ENCODE results near the gene APEH. TPM values are rescaled to one million over a fixed set of nuclear protein-coding genes. Genes with fewer than 3 reads are reported as not detected.

The APEH gene
- total RNA-seq, 1 donor from 2014 or later: 141 TPM

GRCh38 chr3:49699281-49699979, 25.3 kb downstream of the APEH start:
- TF ChIP-seq, protein P1, sequence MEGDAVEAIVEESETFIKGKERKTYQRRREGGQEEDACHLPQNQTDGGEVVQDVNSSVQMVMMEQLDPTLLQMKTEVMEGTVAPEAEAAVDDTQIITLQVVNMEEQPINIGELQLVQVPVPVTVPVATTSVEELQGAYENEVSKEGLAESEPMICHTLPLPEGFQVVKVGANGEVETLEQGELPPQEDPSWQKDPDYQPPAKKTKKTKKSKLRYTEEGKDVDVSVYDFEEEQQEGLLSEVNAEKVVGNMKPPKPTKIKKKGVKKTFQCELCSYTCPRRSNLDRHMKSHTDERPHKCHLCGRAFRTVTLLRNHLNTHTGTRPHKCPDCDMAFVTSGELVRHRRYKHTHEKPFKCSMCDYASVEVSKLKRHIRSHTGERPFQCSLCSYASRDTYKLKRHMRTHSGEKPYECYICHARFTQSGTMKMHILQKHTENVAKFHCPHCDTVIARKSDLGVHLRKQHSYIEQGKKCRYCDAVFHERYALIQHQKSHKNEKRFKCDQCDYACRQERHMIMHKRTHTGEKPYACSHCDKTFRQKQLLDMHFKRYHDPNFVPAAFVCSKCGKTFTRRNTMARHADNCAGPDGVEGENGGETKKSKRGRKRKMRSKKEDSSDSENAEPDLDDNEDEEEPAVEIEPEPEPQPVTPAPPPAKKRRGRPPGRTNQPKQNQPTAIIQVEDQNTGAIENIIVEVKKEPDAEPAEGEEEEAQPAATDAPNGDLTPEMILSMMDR (IDR thresholded peaks at IDR 0.05; ENCODE audit: insufficient read depth, low read length, poor library complexity, severe bottlenecking): no peak
- DNase-seq (ENCODE audit: low read depth): no peak
- peaks cover 3% of the 10 kb centered on the region for H3K36me3 ChIP-seq (ENCODE audit: control insufficient read depth, insufficient read depth, low read length)
- no peaks in the 10 kb centered on the region for H3K27me3 ChIP-seq (ENCODE audit: control insufficient read depth, insufficient read depth, low read length)
- H3K4me3 ChIP-seq (ENCODE audit: low read depth, low read length): no peak overlapping the region

DNA sequence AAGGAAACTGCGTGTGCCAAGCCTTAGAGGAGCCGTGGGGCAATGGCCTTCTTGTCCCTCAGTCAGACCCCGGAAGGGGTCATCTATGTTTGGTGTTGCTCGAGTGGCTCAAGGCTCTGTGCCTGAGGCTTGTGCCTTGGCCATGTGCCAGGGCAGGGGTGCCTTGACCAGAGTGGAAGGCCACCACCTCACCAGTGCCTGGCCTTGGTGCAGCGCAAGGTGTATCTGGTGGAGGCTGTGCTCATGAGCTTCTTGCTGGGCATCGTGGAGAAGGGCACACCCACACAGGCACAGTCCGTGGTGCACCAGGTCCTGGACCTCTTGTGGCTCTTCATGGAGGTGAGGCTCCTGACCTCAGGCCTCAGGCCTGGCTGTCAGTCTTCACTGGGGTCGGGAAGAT, 25.9 kb downstream of the APEH start:
- no peak overlapping the region for H3K4me3 ChIP-seq (ENCODE audit: low read depth, low read length)
- DNase-seq (ENCODE audit: low read depth): no peak
- H3K27me3 ChIP-seq (ENCODE audit: control insufficient read depth, insufficient read depth, low read length): no peaks in the 10 kb centered on the region
- H3K36me3 ChIP-seq (ENCODE audit: control insufficient read depth, insufficient read depth, low read length): peaks cover 3% of the 10 kb centered on the region
- TF ChIP-seq, protein P1 (IDR thresholded peaks at IDR 0.05; ENCODE audit: insufficient read depth, low read length, poor library complexity, severe bottlenecking): no peak

GRCh38 chr3:49700453-49701128, 26.4 kb downstream of the APEH start:
- peaks cover 3% of the 10 kb centered on the region for H3K36me3 ChIP-seq (ENCODE audit: control insufficient read depth, insufficient read depth, low read length)
- H3K4me3 ChIP-seq (ENCODE audit: low read depth, low read length): no peak overlapping the region
- DNase-seq (ENCODE audit: low read depth): no peak
- H3K27me3 ChIP-seq (ENCODE audit: control insufficient read depth, insufficient read depth, low read length): no peaks in the 10 kb centered on the region
- TF ChIP-seq, protein P1 (IDR thresholded peaks at IDR 0.05; ENCODE audit: insufficient read depth, low read length, poor library complexity, severe bottlenecking): peak; percentile 18

DNA sequence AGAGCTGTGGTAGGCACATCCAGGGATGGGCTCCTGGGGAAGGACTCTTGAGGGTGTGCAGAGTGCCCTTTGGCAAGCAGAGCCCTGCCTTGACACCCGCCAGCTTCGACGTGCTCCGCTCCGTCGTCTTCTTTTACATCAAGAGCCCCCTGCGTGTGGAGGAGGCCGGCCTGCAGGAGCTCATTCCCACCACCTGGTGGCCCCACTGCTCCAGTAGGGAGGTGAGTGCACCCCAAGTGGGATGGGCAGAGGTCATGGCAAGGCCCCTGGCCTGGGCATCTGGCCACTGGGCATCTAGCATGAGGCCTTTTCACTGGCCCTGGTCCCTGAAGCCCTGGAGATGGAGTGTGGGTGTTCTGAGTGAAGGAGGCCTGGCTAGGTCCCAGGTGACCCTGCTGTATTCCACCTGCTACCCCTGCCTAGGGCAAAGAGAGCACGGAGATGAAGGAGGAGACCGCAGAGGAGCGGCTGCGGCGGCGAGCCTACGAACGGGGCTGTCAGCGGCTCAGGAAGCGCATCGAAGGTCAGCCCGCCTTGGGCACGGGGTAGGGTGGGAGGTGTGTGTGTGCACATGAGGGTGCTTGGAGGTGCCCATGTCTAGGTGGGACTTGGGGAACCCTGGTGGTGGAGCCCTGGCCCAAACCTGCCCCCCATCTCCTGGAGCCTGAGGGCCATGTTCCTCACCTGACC, 27.4 kb downstream of the APEH start:
- Histone ChIP-seq H3K36me3 (ENCODE audit: control insufficient read depth, insufficient read depth, low read length) (peaks cover 3% of the 10 kb centered on the region), H3K27me3 (ENCODE audit: control insufficient read depth, insufficient read depth, low read length) (no peaks in the 10 kb centered on the region), H3K4me3 (ENCODE audit: low read depth, low read length) (no peak overlapping the region)
- TF ChIP-seq, protein P1 (IDR thresholded peaks at IDR 0.05; ENCODE audit: insufficient read depth, low read length, poor library complexity, severe bottlenecking): peak; percentile 62
- no peak for DNase-seq (ENCODE audit: low read depth)

DNA sequence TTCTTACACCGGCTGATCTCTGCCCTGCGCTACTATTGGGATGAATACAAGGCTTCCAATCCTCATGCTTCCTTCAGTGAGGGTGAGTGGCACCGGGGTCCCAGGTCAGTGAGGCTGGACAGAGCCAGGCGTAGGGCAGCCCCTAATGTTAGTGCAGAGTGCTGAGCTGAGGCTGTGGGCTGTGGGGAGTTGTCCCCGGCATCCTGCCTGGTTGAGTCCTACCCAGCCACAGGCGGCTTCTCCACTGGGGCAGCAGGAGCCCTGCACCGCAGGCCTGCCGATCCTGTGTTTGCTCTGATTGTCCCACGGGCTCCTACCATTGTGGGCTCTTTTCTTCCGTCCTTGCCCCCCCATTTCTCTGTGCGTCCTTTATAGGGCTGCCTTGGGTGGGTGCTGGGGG, 28.5 kb downstream of the APEH start:
- DNase-seq (ENCODE audit: low read depth): no peak
- TF ChIP-seq, protein P1 (IDR thresholded peaks at IDR 0.05; ENCODE audit: insufficient read depth, low read length, poor library complexity, severe bottlenecking): no peak
- Histone ChIP-seq H3K36me3 (ENCODE audit: control insufficient read depth, insufficient read depth, low read length) (peaks cover 3% of the 10 kb centered on the region), H3K4me3 (ENCODE audit: low read depth, low read length) (no peak overlapping the region), H3K27me3 (ENCODE audit: control insufficient read depth, insufficient read depth, low read length) (no peaks in the 10 kb centered on the region)
